ENCODE measurements around the gene ZNF407.

ZNF407 gene

GRCh38 chr18:74589811-74590210 is 7.9 kb upstream of the ZNF407 start:
- DNase-seq = no peak

GRCh38 chr18:74590671-74591070 is 7.0 kb upstream of the ZNF407 start:
- no peak for DNase-seq

GRCh38 chr18:74595431-74595830 is 2.2 kb upstream of the ZNF407 start:
- no peak for DNase-seq

GRCh38 chr18:74597034-74597661 is 522 bp upstream of the ZNF407 start:
- peak; percentile 75 for DNase-seq

- DNase-seq = peak; percentile 73
Measured at GRCh38 chr18:74598350-74599001, 806 bp downstream of the ZNF407 start.

- no peak for DNase-seq
Measured at GRCh38 chr18:74604361-74604760, 6.7 kb downstream of the ZNF407 start.

- no peak for DNase-seq
Measured at GRCh38 chr18:74604774-74605173, 7.1 kb downstream of the ZNF407 start.

GRCh38 chr18:74608681-74609080 is 11.0 kb downstream of the ZNF407 start:
- DNase-seq = no peak

GRCh38 chr18:74609535-74609934 is 11.9 kb downstream of the ZNF407 start:
- DNase-seq = no peak

GRCh38 chr18:74610051-74610615 is 12.5 kb downstream of the ZNF407 start:
- no peak for DNase-seq

GRCh38 chr18:74610860-74611259 is 13.2 kb downstream of the ZNF407 start:
- DNase-seq = no peak

- no peak for DNase-seq
Measured at GRCh38 chr18:74611765-74612164, 14.1 kb downstream of the ZNF407 start.

- DNase-seq = no peak
Measured at GRCh38 chr18:74613381-74613780, 15.7 kb downstream of the ZNF407 start.

- no peak for DNase-seq
Measured at GRCh38 chr18:74616494-74616893, 18.8 kb downstream of the ZNF407 start.

- no peak for DNase-seq
Measured at GRCh38 chr18:74617486-74617885, 19.8 kb downstream of the ZNF407 start.

- no peak for DNase-seq
Measured at GRCh38 chr18:74622072-74622471, 24.4 kb downstream of the ZNF407 start.

GRCh38 chr18:74623047-74623816 is 25.6 kb downstream of the ZNF407 start:
- DNase-seq = no peak

GRCh38 chr18:74624466-74624865 is 26.8 kb downstream of the ZNF407 start:
- no peak for DNase-seq

- DNase-seq = no peak
Measured at GRCh38 chr18:74625157-74625556, 27.5 kb downstream of the ZNF407 start.

- no peak for DNase-seq
Measured at GRCh38 chr18:74626049-74626874, 28.6 kb downstream of the ZNF407 start.

GRCh38 chr18:74630804-74631203 is 33.1 kb downstream of the ZNF407 start:
- DNase-seq = no peak

- no peak for DNase-seq
Measured at GRCh38 chr18:74631212-74631611, 33.5 kb downstream of the ZNF407 start.

Data from activated naive CD4-positive, alpha-beta T cell treated with anti-CD3 and anti-CD28 coated beads, Interleukin-2, amount 50 U/mL, for 16 hours (primary cell).